Suppressor macrophage (primary cell): ENCODE measurements around the gene GOLGA3.
"Not testable (repeated sequence)": the region's sequence is repeated elsewhere in the genome, so short reads cannot be mapped to it uniquely, and the experiment has no call there.

Source experiments
- DNase-seq, 4 experiments: peaks; one replicate each; pipeline ENCODE4 v3.0.0-alpha.2; 2020 to 2022

The GOLGA3 gene

GRCh38 chr12:132777614-132778013 lies 51.1 kb downstream of the GOLGA3 start:
- DNase-seq, result no peak

- no peak for DNase-seq
These were observed 51.7 kb downstream of the GOLGA3 start for GRCh38 chr12:132776816-132777568.

- DNase-seq, result not testable (repeated sequence)
These were observed 52.4 kb downstream of the GOLGA3 start for GRCh38 chr12:132776230-132776625.

- no peak for DNase-seq
These were observed 53.0 kb downstream of the GOLGA3 start for GRCh38 chr12:132775502-132776229.

GRCh38 chr12:132774646-132775275 lies 53.9 kb downstream of the GOLGA3 start:
- DNase-seq, result no peak

- no peak for DNase-seq
These were observed 54.5 kb downstream of the GOLGA3 start for GRCh38 chr12:132774159-132774558.

- DNase-seq, result no peak
These were observed 55.4 kb downstream of the GOLGA3 start for GRCh38 chr12:132773077-132773955.

- DNase-seq, result peak; percentile 44 to 79 (median 70)
These were observed 56.1 kb downstream of the GOLGA3 start for GRCh38 chr12:132772606-132773005.

GRCh38 chr12:132771126-132771838 lies 57.4 kb downstream of the GOLGA3 start:
- peak in 3 of 4 experiments; percentile 29 to 34 (median 32) for DNase-seq

- DNase-seq, result peak; percentile 71 to 81 (median 79)
These were observed 62.1 kb downstream of the GOLGA3 start for GRCh38 chr12:132766380-132767085.

GRCh38 chr12:132765361-132765760 lies 63.3 kb downstream of the GOLGA3 start:
- no peak for DNase-seq

GRCh38 chr12:132764231-132764630 lies 64.4 kb downstream of the GOLGA3 start:
- DNase-seq, result no peak

GRCh38 chr12:132761921-132762583 lies 66.6 kb downstream of the GOLGA3 start:
- DNase-seq, result peak; percentile 95 to 99 (median 98)

- peak; percentile 57 to 87 (median 64) for DNase-seq
These were observed 67.4 kb downstream of the GOLGA3 start, which contains the start of gene ANKLE2 for GRCh38 chr12:132761032-132761920. Gene ANKLE2 (minus strand): TSS chr12:132761832. CDS start chr12:132761798, 34 bp downstream.

GRCh38 chr12:132759359-132759758 lies 69.3 kb downstream of the GOLGA3 start:
- DNase-seq, result no peak

- DNase-seq, result not testable (repeated sequence)
These were observed 69.8 kb downstream of the GOLGA3 start for GRCh38 chr12:132758825-132759224.

- peak in 1 of 4 experiments; percentile 14 for DNase-seq
These were observed 74.3 kb downstream of the GOLGA3 start for GRCh38 chr12:132754160-132754932.

- not testable (repeated sequence) for DNase-seq
These were observed 75.0 kb downstream of the GOLGA3 start for GRCh38 chr12:132753670-132754069.
